Measurements from ENCODE around the gene RBMS1. TPM values are rescaled to one million over a fixed set of nuclear protein-coding genes. Genes with fewer than 3 reads are reported as not detected.

The RBMS1 gene
- total and polyA plus RNA-seq, 4 donors: 7.9 to 23.5 (median 15.5) TPM

GRCh38 chr2:160474891-160475787 lies 18.5 kb downstream of the RBMS1 start (continued):
- no peak for TF ChIP-seq ZBTB33 (IDR thresholded peaks at IDR 0.05)

- Histone ChIP-seq H3K4me3 (ENCODE audit: low read depth in 1 of 3, low read length in 3 of 3) (no peak overlapping the region), H3K36me3 (ENCODE audit: control insufficient read depth in 4 of 4, insufficient read depth in 3 of 4, low read depth in 1 of 4, low read length in 3 of 4) (no peaks in the 10 kb centered on the region), H3K4me1 (ENCODE audit: control insufficient read depth in 4 of 4, insufficient read depth in 4 of 4, low read length in 3 of 4) (peaks cover 0 to 3% (median 0%) of the 10 kb centered on the region in 4 donors), H3K27ac (ENCODE audit: low read depth in 1 of 2, low read length in 2 of 2) (no peak overlapping the region), H3K27me3 (ENCODE audit: control insufficient read depth in 4 of 4, insufficient read depth in 4 of 4, low read length in 3 of 4) (no peaks in the 10 kb centered on the region), H3K9me3 (ENCODE audit: control insufficient read depth in 4 of 4, low read length in 3 of 4) (no peaks in the 10 kb centered on the region), H3K9ac (ENCODE audit: low read depth in 1 of 2, low read length in 2 of 2) (no peak overlapping the region)
- TF ChIP-seq FOXA1 (IDR thresholded peaks at IDR 0.05) (no peak), EGR1 (IDR thresholded peaks at IDR 0.05; ENCODE audit: low read depth in 2 of 2) (no peak), REST (IDR thresholded peaks at IDR 0.05) (no peak), NR2F2 (IDR thresholded peaks at IDR 0.05) (no peak), RXRA (IDR thresholded peaks at IDR 0.05) (no peak), ATF3 (IDR thresholded peaks at IDR 0.05) (no peak), SP1 (IDR thresholded peaks at IDR 0.05) (no peak), GABPA (IDR thresholded peaks at IDR 0.05 in 1 of 2, conservative IDR thresholded peaks at IDR 0.05 in 1 of 2) (no peak), TAF1 (conservative IDR thresholded peaks at IDR 0.05) (no peak), JUND (IDR thresholded peaks at IDR 0.05) (no peak), HNF4G (IDR thresholded peaks at IDR 0.05) (no peak), YY1 (IDR thresholded peaks at IDR 0.05) (no peak), RAD21 (IDR thresholded peaks at IDR 0.05) (no peak), HNF4A (conservative IDR thresholded peaks at IDR 0.05) (no peak), CTCF (IDR thresholded peaks at IDR 0.05; ENCODE audit: low read depth, low read length, missing input control) (no peak), FOXA2 (IDR thresholded peaks at IDR 0.05) (no peak), MAX (IDR thresholded peaks at IDR 0.05) (no peak), ZBTB33 (IDR thresholded peaks at IDR 0.05) (no peak)
- 71% methylated on average over 6 of the region's 6 CpGs for WGBS
- no peak for DNase-seq (ENCODE audit: low spot score)
Measured at GRCh38 chr2:160474319-160474645, 19.3 kb downstream of the RBMS1 start.
